HCT116 (cell line): ENCODE measurements around the gene FRY. TPM values are rescaled to one million over a fixed set of nuclear protein-coding genes. Genes with fewer than 3 reads are reported as not detected.

Source experiments
- ATAC-seq: fragments of 200-7000 bp; cut with Tn5 transposase; 2 replicates; pipeline ENCODE4 v1.9.1; 2020; ENCODE audit warnings: mild to moderate bottlenecking, moderate library complexity
- BruUV-seq: library from RNA; stranded (reverse); fragments of 400-500 nt; replicated peaks from 2 replicates; lab custom pipeline; 2021; lab: Mats Ljungman, UMichigan
- CTCF ChIA-PET: fragments of 300-600 bp; sonication (Branson Sonifier 250); formaldehyde crosslinking; loops from one replicate; lab custom pipeline; 2021; ENCODE audit warnings: antibody characterized with exemption; lab: Charles Lee
- POLR2A ChIA-PET: fragments of 300-600, 350-600 bp; sonication (Branson Sonifier 250); formaldehyde crosslinking; loops from one replicate; lab custom pipeline; 2021; ENCODE audit warnings: antibody characterized with exemption; lab: Charles Lee
- RAD21 ChIA-PET, 2 experiments: fragments of 300-600 bp; sonication (Branson Sonifier 250); formaldehyde crosslinking; loops; one replicate each; lab custom pipeline; 2023; ENCODE audit warnings: low total read pairs in 2 of 2; ENCODE audit not compliant: uncharacterized antibody in 2 of 2, unreplicated experiment in 2 of 2, low non-redundant PET in 1 of 2; lab: Charles Lee
- DNase-seq: peaks from one replicate; pipeline ENCODE4 v3.0.0-alpha.2; 2010; ENCODE audit warnings: low read depth, low spot score
- H2AFZ ChIP-seq: fragments of 200-600 bp; shearing (Covaris generic), sonication (generic); 2 replicates; pipeline ENCODE4 v1.6.1; 2017; ENCODE audit warnings: low read depth, mixed run types, mixed read lengths, antibody characterized with exemption, low read length; ENCODE audit not compliant: poor library complexity, severe bottlenecking
- H3K27ac ChIP-seq: 2 replicates; pipeline ENCODE4 v1.5.1; 2012; ENCODE audit warnings: low read depth, low read length
- H3K27me3 ChIP-seq: fragments of 200-600 bp; sonication (generic); 2 replicates; pipeline ENCODE4 v1.6.1; 2016; ENCODE audit warnings: mixed run types, low read length, mixed read lengths; ENCODE audit not compliant: insufficient read depth
- H3K36me3 ChIP-seq, 2 experiments: fragments of 200-500 bp in 1 of 2; fragments of 200-600 bp in 1 of 2; sonication (Bioruptor generic) in 1 of 2; sonication (generic) in 1 of 2; 2 replicates each; pipeline versions ENCODE4 v1.5.1 to v1.6.1; 2014 to 2016; ENCODE audit warnings: low read length in 2 of 2, inconsistent platforms in 1 of 2, mixed read lengths in 1 of 2, mixed run types in 1 of 2; ENCODE audit not compliant: insufficient read depth in 2 of 2, control insufficient read depth in 1 of 2
- H3K4me1 ChIP-seq, 2 experiments: fragments of 200-600 bp in 1 of 2; sonication (generic) in 1 of 2; 2 replicates each; pipeline versions ENCODE4 v1.5.1 to v1.6.1; 2012 to 2017; ENCODE audit warnings: low read length in 2 of 2, inconsistent platforms in 1 of 2, mild to moderate bottlenecking in 1 of 2, mixed read lengths in 1 of 2, mixed run types in 1 of 2, moderate library complexity in 1 of 2; ENCODE audit not compliant: insufficient read depth in 2 of 2, control insufficient read depth in 1 of 2
- H3K4me2 ChIP-seq: fragments of 200-600 bp; sonication (generic); 2 replicates; pipeline ENCODE4 v1.6.1; 2017; ENCODE audit warnings: mixed run types, low read length, mixed read lengths
- H3K4me3 ChIP-seq, 2 experiments: fragments of 200-600 bp in 1 of 2; sonication (generic) in 1 of 2; replicated peaks in 1 of 2; 2 replicates each; pipeline ENCODE4 v1.5.1; 2011 to 2016; ENCODE audit warnings: low read length in 2 of 2, control low read depth in 1 of 2, low read depth in 1 of 2, mild to moderate bottlenecking in 1 of 2, mixed read lengths in 1 of 2, mixed run types in 1 of 2
- H3K79me2 ChIP-seq: fragments of 200-600 bp; sonication (generic); 2 replicates; pipeline ENCODE4 v1.6.1; 2017; ENCODE audit warnings: mild to moderate bottlenecking, mixed run types, low read length, moderate library complexity, mixed read lengths; ENCODE audit not compliant: insufficient read depth
- H3K9ac ChIP-seq: fragments of 200-600 bp; sonication (generic); 2 replicates; pipeline ENCODE4 v1.6.1; 2016; ENCODE audit warnings: low read length, mixed read lengths
- H3K9me2 ChIP-seq: fragments of 200-600 bp; sonication (generic), shearing (Covaris generic); 2 replicates; pipeline ENCODE4 v1.6.1; 2017; ENCODE audit warnings: mixed run types, mild to moderate bottlenecking, moderate library complexity; ENCODE audit not compliant: insufficient read depth
- H3K9me3 ChIP-seq, 2 experiments: fragments of 200-500 bp in 1 of 2; fragments of 200-600 bp in 1 of 2; sonication (Bioruptor generic) in 1 of 2; sonication (generic) in 1 of 2; 2 replicates each; pipeline ENCODE4 v1.6.1; 2014 to 2017; ENCODE audit warnings: low read length in 2 of 2, mixed read lengths in 2 of 2, inconsistent platforms in 1 of 2, low read depth in 1 of 2, mild to moderate bottlenecking in 1 of 2, mixed run types in 1 of 2, moderate library complexity in 1 of 2; ENCODE audit not compliant: control insufficient read depth in 1 of 2, insufficient read depth in 1 of 2
- H4K20me1 ChIP-seq: fragments of 200-600 bp; sonication (generic), shearing (Covaris generic); 2 replicates; pipeline ENCODE4 v1.6.1; 2017; ENCODE audit warnings: mixed run types, mild to moderate bottlenecking, moderate library complexity; ENCODE audit not compliant: insufficient read depth
- CBX3 ChIP-seq: IDR thresholded peaks from 2 replicates; pipeline ENCODE4 v1.6.1; 2012; ENCODE audit warnings: low read depth
- EZH2 ChIP-seq: fragments of 200-600 bp; sonication (generic); IDR thresholded peaks from 2 replicates; pipeline ENCODE4 v1.6.1; 2017; ENCODE audit warnings: antibody characterized with exemption, mixed run types
- POLR2A ChIP-seq: IDR thresholded peaks from 2 replicates; pipeline ENCODE4 v1.7.0; 2011; ENCODE audit warnings: borderline replicate concordance; ENCODE audit not compliant: insufficient read depth, insufficient read length; ENCODE audit errors: extremely low read depth
- POLR2AphosphoS5 ChIP-seq: IDR thresholded peaks from 2 replicates; pipeline ENCODE4 v1.6.1; 2011; ENCODE audit warnings: mild to moderate bottlenecking, low read depth, low read length, moderate library complexity
- RAD21 ChIP-seq: IDR thresholded peaks from 2 replicates; pipeline ENCODE4 v1.6.1; 2012; ENCODE audit warnings: low read depth, mild to moderate bottlenecking
- SIN3A ChIP-seq: IDR thresholded peaks from 2 replicates; pipeline ENCODE4 v1.6.1; 2012; ENCODE audit warnings: low read depth
- SP1 ChIP-seq: IDR thresholded peaks from 2 replicates; pipeline ENCODE4 v1.6.1; 2012; ENCODE audit warnings: low read depth
- TCF7L2 ChIP-seq: IDR thresholded peaks from 2 replicates; pipeline ENCODE4 v1.7.0; 2011; ENCODE audit warnings: borderline replicate concordance, inconsistent platforms; ENCODE audit not compliant: insufficient read depth, insufficient read length; ENCODE audit errors: extremely low read depth
- ZFX ChIP-seq: fragments of 450-650 bp; IDR thresholded peaks from 2 replicates; pipeline ENCODE4 v1.6.1; 2017
- ZNF274 ChIP-seq: fragments of 200-500 bp; sonication (Bioruptor generic); IDR thresholded peaks from 2 replicates; pipeline ENCODE4 v1.6.1; 2014; ENCODE audit warnings: mild to moderate bottlenecking, low read depth, low read length, inconsistent platforms
- intact Hi-C: fragments of 100-400 bp; cut with micrococcal nuclease; formaldehyde crosslinking; loops from 2 replicates; pipeline ENCODE4 v1.10.0; 2022
- total RNA-seq: library from RNA; stranded (reverse); gene quantifications from one replicate; pipeline ENCODE4 v1.2.1, GENCODE V29; 2021; ENCODE audit not compliant: unreplicated experiment
- TF ChIP-seq, protein P1 (sequence below): IDR thresholded peaks from 2 replicates; pipeline ENCODE4 v1.6.1; 2011; ENCODE audit warnings: mild to moderate bottlenecking, low read length, moderate library complexity; ENCODE audit not compliant: insufficient replicate concordance; ENCODE audit errors: extremely low read depth
- TF ChIP-seq, protein P2 (sequence below), 3 experiments: fragments of 200-600 bp in 1 of 3; sonication (generic) in 1 of 3; IDR thresholded peaks in 2 of 3; conservative IDR thresholded peaks in 1 of 3; 2 replicates each; pipeline ENCODE4 v1.5.1; 2012 to 2017; ENCODE audit warnings: low read depth in 2 of 3, low read length in 2 of 3, antibody characterized with exemption in 1 of 3, borderline replicate concordance in 1 of 3, control low read depth in 1 of 3, mild to moderate bottlenecking in 1 of 3, mixed read lengths in 1 of 3, mixed run types in 1 of 3, moderate library complexity in 1 of 3; ENCODE audit not compliant: insufficient read depth in 1 of 3
- TF ChIP-seq, protein P3 (sequence below): IDR thresholded peaks from 2 replicates; pipeline ENCODE4 v1.6.1; 2012; ENCODE audit warnings: low read depth
- TF ChIP-seq, protein P4 (sequence below): IDR thresholded peaks from 2 replicates; pipeline ENCODE4 v1.6.1; 2012

FRY gene
- total RNA-seq, 1 experiment from 2014 or later: 1.4 TPM

DNA sequence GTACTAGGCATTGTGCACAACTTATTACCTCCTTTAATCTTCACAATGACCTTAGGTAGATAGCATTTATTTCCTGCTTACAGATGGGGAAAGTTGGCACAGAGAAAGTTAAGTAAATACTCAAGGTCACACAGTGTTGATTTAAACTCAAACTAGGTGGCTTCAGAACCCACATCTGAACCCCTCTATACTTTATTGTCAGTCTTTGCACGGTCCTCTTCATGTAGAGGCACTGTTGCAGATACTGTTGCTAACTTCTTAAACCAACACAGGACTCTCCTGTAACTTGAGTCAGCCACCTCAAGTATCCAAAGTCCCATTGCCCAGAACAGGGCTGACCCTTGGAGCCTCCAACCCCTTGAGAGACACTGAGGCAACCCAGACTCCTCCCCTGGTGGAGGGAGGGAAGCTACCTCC, 48.8 kb downstream of the FRY start:
- no peak for DNase-seq
- H3K79me2 ChIP-seq: no peaks in the 10 kb centered on the region
- H3K9me2 ChIP-seq: no peaks in the 10 kb centered on the region
- TF ChIP-seq POLR2A (no peak), ZNF274 (no peak), POLR2AphosphoS5 (no peak), EZH2 (no peak), ZFX (no peak), SP1 (no peak), CBX3 (no peak), RAD21 (no peak), SIN3A (no peak), TCF7L2 (no peak)
- TF ChIP-seq, protein P1, sequence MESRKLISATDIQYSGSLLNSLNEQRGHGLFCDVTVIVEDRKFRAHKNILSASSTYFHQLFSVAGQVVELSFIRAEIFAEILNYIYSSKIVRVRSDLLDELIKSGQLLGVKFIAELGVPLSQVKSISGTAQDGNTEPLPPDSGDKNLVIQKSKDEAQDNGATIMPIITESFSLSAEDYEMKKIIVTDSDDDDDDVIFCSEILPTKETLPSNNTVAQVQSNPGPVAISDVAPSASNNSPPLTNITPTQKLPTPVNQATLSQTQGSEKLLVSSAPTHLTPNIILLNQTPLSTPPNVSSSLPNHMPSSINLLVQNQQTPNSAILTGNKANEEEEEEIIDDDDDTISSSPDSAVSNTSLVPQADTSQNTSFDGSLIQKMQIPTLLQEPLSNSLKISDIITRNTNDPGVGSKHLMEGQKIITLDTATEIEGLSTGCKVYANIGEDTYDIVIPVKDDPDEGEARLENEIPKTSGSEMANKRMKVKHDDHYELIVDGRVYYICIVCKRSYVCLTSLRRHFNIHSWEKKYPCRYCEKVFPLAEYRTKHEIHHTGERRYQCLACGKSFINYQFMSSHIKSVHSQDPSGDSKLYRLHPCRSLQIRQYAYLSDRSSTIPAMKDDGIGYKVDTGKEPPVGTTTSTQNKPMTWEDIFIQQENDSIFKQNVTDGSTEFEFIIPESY: no peak
- TF ChIP-seq, protein P2, sequence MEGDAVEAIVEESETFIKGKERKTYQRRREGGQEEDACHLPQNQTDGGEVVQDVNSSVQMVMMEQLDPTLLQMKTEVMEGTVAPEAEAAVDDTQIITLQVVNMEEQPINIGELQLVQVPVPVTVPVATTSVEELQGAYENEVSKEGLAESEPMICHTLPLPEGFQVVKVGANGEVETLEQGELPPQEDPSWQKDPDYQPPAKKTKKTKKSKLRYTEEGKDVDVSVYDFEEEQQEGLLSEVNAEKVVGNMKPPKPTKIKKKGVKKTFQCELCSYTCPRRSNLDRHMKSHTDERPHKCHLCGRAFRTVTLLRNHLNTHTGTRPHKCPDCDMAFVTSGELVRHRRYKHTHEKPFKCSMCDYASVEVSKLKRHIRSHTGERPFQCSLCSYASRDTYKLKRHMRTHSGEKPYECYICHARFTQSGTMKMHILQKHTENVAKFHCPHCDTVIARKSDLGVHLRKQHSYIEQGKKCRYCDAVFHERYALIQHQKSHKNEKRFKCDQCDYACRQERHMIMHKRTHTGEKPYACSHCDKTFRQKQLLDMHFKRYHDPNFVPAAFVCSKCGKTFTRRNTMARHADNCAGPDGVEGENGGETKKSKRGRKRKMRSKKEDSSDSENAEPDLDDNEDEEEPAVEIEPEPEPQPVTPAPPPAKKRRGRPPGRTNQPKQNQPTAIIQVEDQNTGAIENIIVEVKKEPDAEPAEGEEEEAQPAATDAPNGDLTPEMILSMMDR (IDR thresholded peaks at IDR 0.05 in 2 of 3, conservative IDR thresholded peaks at IDR 0.05 in 1 of 3; ENCODE audit: borderline replicate concordance in 1 of 3, insufficient read depth in 1 of 3, low read depth in 2 of 3, low read length in 2 of 3): no peak
- TF ChIP-seq, protein P3, sequence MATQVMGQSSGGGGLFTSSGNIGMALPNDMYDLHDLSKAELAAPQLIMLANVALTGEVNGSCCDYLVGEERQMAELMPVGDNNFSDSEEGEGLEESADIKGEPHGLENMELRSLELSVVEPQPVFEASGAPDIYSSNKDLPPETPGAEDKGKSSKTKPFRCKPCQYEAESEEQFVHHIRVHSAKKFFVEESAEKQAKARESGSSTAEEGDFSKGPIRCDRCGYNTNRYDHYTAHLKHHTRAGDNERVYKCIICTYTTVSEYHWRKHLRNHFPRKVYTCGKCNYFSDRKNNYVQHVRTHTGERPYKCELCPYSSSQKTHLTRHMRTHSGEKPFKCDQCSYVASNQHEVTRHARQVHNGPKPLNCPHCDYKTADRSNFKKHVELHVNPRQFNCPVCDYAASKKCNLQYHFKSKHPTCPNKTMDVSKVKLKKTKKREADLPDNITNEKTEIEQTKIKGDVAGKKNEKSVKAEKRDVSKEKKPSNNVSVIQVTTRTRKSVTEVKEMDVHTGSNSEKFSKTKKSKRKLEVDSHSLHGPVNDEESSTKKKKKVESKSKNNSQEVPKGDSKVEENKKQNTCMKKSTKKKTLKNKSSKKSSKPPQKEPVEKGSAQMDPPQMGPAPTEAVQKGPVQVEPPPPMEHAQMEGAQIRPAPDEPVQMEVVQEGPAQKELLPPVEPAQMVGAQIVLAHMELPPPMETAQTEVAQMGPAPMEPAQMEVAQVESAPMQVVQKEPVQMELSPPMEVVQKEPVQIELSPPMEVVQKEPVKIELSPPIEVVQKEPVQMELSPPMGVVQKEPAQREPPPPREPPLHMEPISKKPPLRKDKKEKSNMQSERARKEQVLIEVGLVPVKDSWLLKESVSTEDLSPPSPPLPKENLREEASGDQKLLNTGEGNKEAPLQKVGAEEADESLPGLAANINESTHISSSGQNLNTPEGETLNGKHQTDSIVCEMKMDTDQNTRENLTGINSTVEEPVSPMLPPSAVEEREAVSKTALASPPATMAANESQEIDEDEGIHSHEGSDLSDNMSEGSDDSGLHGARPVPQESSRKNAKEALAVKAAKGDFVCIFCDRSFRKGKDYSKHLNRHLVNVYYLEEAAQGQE: no peak
- TF ChIP-seq, protein P4, sequence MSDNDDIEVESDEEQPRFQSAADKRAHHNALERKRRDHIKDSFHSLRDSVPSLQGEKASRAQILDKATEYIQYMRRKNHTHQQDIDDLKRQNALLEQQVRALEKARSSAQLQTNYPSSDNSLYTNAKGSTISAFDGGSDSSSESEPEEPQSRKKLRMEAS: no peak
- no peak overlapping the region for H3K27ac ChIP-seq
- H3K4me2 ChIP-seq: no peak overlapping the region
- ATAC-seq: no peak
- H3K4me3 ChIP-seq: no peak overlapping the region
- H3K36me3 ChIP-seq: no peaks in the 10 kb centered on the region
- intact Hi-C loops: no loop called here
- no TSS peak for BruUV-seq
- POLR2A ChIA-PET: no interaction called here
- CTCF ChIA-PET: no interaction called here
- H3K27me3 ChIP-seq: no peaks in the 10 kb centered on the region
- H3K4me1 ChIP-seq: no peaks in the 10 kb centered on the region
- RAD21 ChIA-PET: no interaction called here
- no peak overlapping the region for H3K9ac ChIP-seq
- no peaks in the 10 kb centered on the region for H4K20me1 ChIP-seq
- H2AFZ ChIP-seq: no peak overlapping the region
- no peaks in the 10 kb centered on the region for H3K9me3 ChIP-seq
